CD14-positive monocyte (primary cell): ENCODE measurements around the gene ABCB6. TPM values are rescaled to one million over a fixed set of nuclear protein-coding genes. Genes with fewer than 3 reads are reported as not detected.

ENCODE experiments used
- DNase-seq, 3 donors: peaks; one replicate each; pipeline ENCODE4 v3.0.0-alpha.2; 2011 to 2022
- H2AFZ ChIP-seq: 2 replicates; pipeline ENCODE4 v1.6.0; 2012; ENCODE audit warnings: mild to moderate bottlenecking, low read depth, low read length, inconsistent platforms; ENCODE audit not compliant: insufficient read depth, poor library complexity, severe bottlenecking
- H3K27ac ChIP-seq, 2 donors: 1 replicate in 1 of 2; 2 replicates in 1 of 2; pipeline ENCODE4 v1.5.1; 2012 to 2013; ENCODE audit warnings: low read length in 2 of 2, control low read depth in 1 of 2, inconsistent platforms in 1 of 2, low read depth in 1 of 2, mild to moderate bottlenecking in 1 of 2
- H3K27me3 ChIP-seq, 2 donors: one replicate each; pipeline versions ENCODE4 v1.6.0 to v1.6.1; 2011 to 2013; ENCODE audit warnings: low read length in 2 of 2; ENCODE audit not compliant: control insufficient read depth in 2 of 2, insufficient read depth in 2 of 2
- H3K36me3 ChIP-seq, 2 donors: replicated peaks in 1 of 2; 1 replicate in 1 of 2; 2 replicates in 1 of 2; pipeline versions ENCODE4 v1.5.1 to v1.6.1; 2012 to 2013; ENCODE audit warnings: low read length in 2 of 2, control low read depth in 1 of 2, inconsistent platforms in 1 of 2, mild to moderate bottlenecking in 1 of 2; ENCODE audit not compliant: insufficient read depth in 2 of 2, control insufficient read depth in 1 of 2
- H3K4me1 ChIP-seq, 2 donors: 1 replicate in 1 of 2; 2 replicates in 1 of 2; pipeline versions ENCODE4 v1.5.1 to v1.6.1; 2012 to 2013; ENCODE audit warnings: low read length in 2 of 2, control low read depth in 1 of 2, inconsistent platforms in 1 of 2, mild to moderate bottlenecking in 1 of 2, moderate library complexity in 1 of 2; ENCODE audit not compliant: insufficient read depth in 2 of 2, control insufficient read depth in 1 of 2
- H3K4me2 ChIP-seq: replicated peaks from 2 replicates; pipeline ENCODE3; 2012; ENCODE audit warnings: low read length, moderate library complexity, mild to moderate bottlenecking; ENCODE audit not compliant: poor library complexity, severe bottlenecking; ENCODE audit errors: extremely low read depth
- H3K4me3 ChIP-seq, 3 experiments: fragments of 200-600 bp in 1 of 3; sonication (generic) in 1 of 3; replicated peaks in 1 of 3; 1 replicate in 2 of 3; 2 replicates in 1 of 3; pipeline ENCODE4 v1.5.1; 2011 to 2013; ENCODE audit warnings: low read length in 3 of 3, mild to moderate bottlenecking in 3 of 3, control low read depth in 2 of 3, low read depth in 2 of 3, inconsistent platforms in 1 of 3, moderate library complexity in 1 of 3
- H3K79me2 ChIP-seq: 2 replicates; pipeline ENCODE4 v1.6.0; 2012; ENCODE audit warnings: mild to moderate bottlenecking, control low read depth, inconsistent platforms, low read length, moderate library complexity; ENCODE audit not compliant: insufficient read depth
- H3K9ac ChIP-seq: 2 replicates; pipeline ENCODE4 v1.6.0; 2017; ENCODE audit warnings: low read length, mild to moderate bottlenecking; ENCODE audit not compliant: insufficient read depth, poor library complexity, severe bottlenecking
- H3K9me3 ChIP-seq, 2 donors: replicated peaks in 1 of 2; 1 replicate in 1 of 2; 2 replicates in 1 of 2; pipeline versions ENCODE4 v1.5.1 to v1.6.1; 2012 to 2013; ENCODE audit warnings: low read length in 2 of 2, control low read depth in 1 of 2; ENCODE audit not compliant: control insufficient read depth in 1 of 2, insufficient read depth in 1 of 2
- H4K20me1 ChIP-seq: 2 replicates; pipeline ENCODE4 v1.6.0; 2012; ENCODE audit warnings: mild to moderate bottlenecking, low read length, control low read depth, moderate library complexity; ENCODE audit not compliant: insufficient read depth
- H3K27ac Mint-ChIP-seq, 7 donors: one replicate each; pipeline ENCODE4 v1.8.0; 2020; ENCODE audit warnings: mild to moderate bottlenecking in 7 of 7, mixed read lengths in 7 of 7, moderate library complexity in 6 of 7, inconsistent platforms in 2 of 7
- H3K27me3 Mint-ChIP-seq, 3 donors: one replicate each; pipeline ENCODE4 v1.8.0; 2021 to 2022; ENCODE audit warnings: low read depth in 3 of 3, mild to moderate bottlenecking in 3 of 3, mixed read lengths in 3 of 3, moderate library complexity in 3 of 3, inconsistent platforms in 1 of 3
- H3K36me3 Mint-ChIP-seq, 2 donors: one replicate each; pipeline ENCODE4 v1.8.0; 2020; ENCODE audit warnings: mixed read lengths in 2 of 2, inconsistent platforms in 1 of 2, mild to moderate bottlenecking in 1 of 2
- H3K4me1 Mint-ChIP-seq: one replicate; pipeline ENCODE4 v1.8.0; 2020; ENCODE audit warnings: mild to moderate bottlenecking, mixed read lengths
- H3K4me3 Mint-ChIP-seq, 2 donors: one replicate each; pipeline ENCODE4 v1.8.0; 2020; ENCODE audit warnings: mild to moderate bottlenecking in 2 of 2, mixed read lengths in 2 of 2, moderate library complexity in 1 of 2
- H3K9me3 Mint-ChIP-seq, 7 donors: one replicate each; pipeline ENCODE4 v1.8.0; 2020 to 2022; ENCODE audit warnings: mixed read lengths in 7 of 7, mild to moderate bottlenecking in 6 of 7, moderate library complexity in 6 of 7, inconsistent platforms in 2 of 7
- CTCF ChIP-seq: fragments of 200-600 bp; IDR thresholded peaks from one replicate; pipeline ENCODE4 v1.8.0; 2022; ENCODE audit warnings: antibody characterized with exemption, mild to moderate bottlenecking
- WGBS: methylation state at CpG from one replicate; pipeline ENCODE4 v1.1.5; 2013; ENCODE audit warnings: missing lambda C conversion rate; ENCODE audit not compliant: insufficient coverage; 5-methylcytosine and 5-hydroxymethylcytosine counted together
- intact Hi-C, 2 donors: fragments of 100-400 bp; cut with micrococcal nuclease; formaldehyde crosslinking; loops; one replicate each; pipeline versions ENCODE4 v1.15.0 to v1.15.1; 2023
- polyA plus RNA-seq, 3 donors: library from polyadenylated mRNA; depleted of rRNA in 1 of 3; unstranded in 2 of 3; stranded (reverse) in 1 of 3; fragments of 300-500 nt in 2 of 3; fragments of >200 nt in 1 of 3; fragmentation: Illumina TruSeq in 2 of 3; gene quantifications; 1 replicate in 2 of 3; 2 replicates in 1 of 3; pipeline ENCODE4 v1.2.3, GENCODE V29; 2012 to 2021

ABCB6 gene
- polyA plus RNA-seq, 3 donors, result 0.28 to 4.8 (median 0.58) TPM

GRCh38 chr2:219168932-219169331, 49.8 kb downstream of the ABCB6 start:
- Histone ChIP-seq H3K4me3 (no peak overlapping the region), H3K4me1 (no peaks in the 10 kb centered on the region), H3K9ac (no peak overlapping the region), H3K27ac (no peak overlapping the region), H3K79me2 (peaks cover 2% of the 10 kb centered on the region), H3K36me3 (peaks cover 22 to 29% of the 10 kb centered on the region in 2 donors), H3K4me2 (no peak overlapping the region), H2AFZ (no peak overlapping the region), H3K9me3 (no peaks in the 10 kb centered on the region), H3K27me3 (no peaks in the 10 kb centered on the region), H4K20me1 (peaks cover 32% of the 10 kb centered on the region)
- intact Hi-C loops, result loop anchor here in 1 of 2 donors (10.0 kb wide), 1 partner anchor 326 kb away; the partner anchor contains the start of gene GMPPA
- H3K9me3 Mint-ChIP-seq, result no peaks in the 10 kb centered on the region
- no peak for DNase-seq
- H3K36me3 Mint-ChIP-seq, result peaks cover 36 to 46% of the 10 kb centered on the region in 2 donors
- H3K27ac Mint-ChIP-seq, result no peak overlapping the region
- TF ChIP-seq CTCF, result no peak
- peaks cover 19% of the 10 kb centered on the region for H3K4me1 Mint-ChIP-seq
- peaks cover 0 to 9% (median 2%) of the 10 kb centered on the region in 3 donors for H3K27me3 Mint-ChIP-seq
- no peak overlapping the region for H3K4me3 Mint-ChIP-seq

- Histone ChIP-seq H3K9ac (no peak overlapping the region), H3K4me2 (no peak overlapping the region), H4K20me1 (peaks cover 28% of the 10 kb centered on the region), H2AFZ (no peak overlapping the region), H3K27ac (no peak overlapping the region), H3K27me3 (no peaks in the 10 kb centered on the region), H3K36me3 (peaks cover 18 to 25% of the 10 kb centered on the region in 2 donors), H3K4me1 (no peaks in the 10 kb centered on the region), H3K9me3 (no peaks in the 10 kb centered on the region), H3K79me2 (no peaks in the 10 kb centered on the region), H3K4me3 (no peak overlapping the region)
- DNase-seq, result no peak
- Mint-ChIP-seq H3K9me3 (no peaks in the 10 kb centered on the region), H3K4me1 (peaks cover 18% of the 10 kb centered on the region), H3K36me3 (peaks cover 34 to 42% of the 10 kb centered on the region in 2 donors), H3K4me3 (no peak overlapping the region), H3K27ac (no peak overlapping the region), H3K27me3 (peaks cover 0 to 9% (median 2%) of the 10 kb centered on the region in 3 donors)
- intact Hi-C loops, result loop anchor here in 1 of 2 donors (10.0 kb wide), 1 partner anchor 326 kb away; the partner anchor contains the start of gene GMPPA
- WGBS, result 0% methylated on average over 2 of the region's 6 CpGs
- no peak for TF ChIP-seq CTCF
Measured at GRCh38 chr2:219168526-219168925, 50.2 kb downstream of the ABCB6 start.
